GM19328 (cell line): ENCODE data around the gene GK2.

Experiments
- ATAC-seq: cut with Tn5 transposase; IDR thresholded peaks from one replicate; pipeline ENCODE4 v1.9.1; 2021; ENCODE audit warnings: mild to moderate bottlenecking, moderate library complexity; ENCODE audit not compliant: unreplicated experiment

Gene GK2

GRCh38 chr4:79390890-79391289 is 17.1 kb downstream of the GK2 start:
- no peak for ATAC-seq

GRCh38 chr4:79385641-79386040 is 22.4 kb downstream of the GK2 start:
- ATAC-seq, result no peak

- no peak for ATAC-seq
These were observed 26.9 kb downstream of the GK2 start for GRCh38 chr4:79381161-79381560.

GRCh38 chr4:79370026-79370425 is 38.0 kb downstream of the GK2 start:
- ATAC-seq, result no peak

- no peak for ATAC-seq
These were observed 40.9 kb downstream of the GK2 start for GRCh38 chr4:79367096-79367495.

- ATAC-seq, result no peak
These were observed 41.6 kb downstream of the GK2 start for GRCh38 chr4:79366422-79366821.

GRCh38 chr4:79364061-79364460 is 44.0 kb downstream of the GK2 start:
- ATAC-seq, result no peak

GRCh38 chr4:79362626-79363025 is 45.4 kb downstream of the GK2 start:
- ATAC-seq, result no peak

- no peak for ATAC-seq
These were observed 48.0 kb downstream of the GK2 start for GRCh38 chr4:79360006-79360405.

- ATAC-seq, result no peak
These were observed 49.6 kb downstream of the GK2 start for GRCh38 chr4:79358438-79358837.

GRCh38 chr4:79357365-79357764 is 50.7 kb downstream of the GK2 start:
- ATAC-seq, result no peak
